ENCODE data around the gene DPH5.

DNA sequence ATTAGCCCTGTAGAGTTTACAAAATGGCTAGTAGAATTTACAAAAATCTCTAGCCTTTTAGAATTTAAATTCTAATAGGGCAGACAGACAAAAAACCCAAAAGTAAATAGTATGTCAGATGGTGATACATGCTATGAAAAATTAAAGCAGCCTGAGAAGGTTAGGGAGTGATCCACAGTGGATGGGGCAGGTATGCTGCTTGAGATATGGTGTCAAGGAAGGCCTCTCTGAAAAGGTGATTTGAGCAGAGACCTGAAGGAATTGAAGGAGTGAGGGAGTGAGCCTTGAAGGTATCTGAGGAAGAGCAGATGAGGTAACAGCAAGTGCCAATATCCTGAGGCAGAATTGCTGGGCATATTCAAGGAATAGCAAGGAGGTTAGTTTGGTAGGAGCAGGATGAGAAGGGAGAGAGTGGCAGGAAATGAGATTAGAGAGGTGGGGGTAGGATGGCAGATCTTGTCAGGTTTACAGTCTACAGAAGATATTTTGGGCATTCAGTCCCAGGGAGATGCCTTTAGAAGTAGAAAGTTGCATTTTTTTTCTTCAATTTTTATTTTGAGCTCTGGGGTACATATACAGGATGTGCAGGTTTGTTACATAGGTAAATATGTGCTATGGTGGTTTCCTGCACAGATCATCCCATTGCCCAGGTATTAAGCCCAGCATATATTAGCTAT lies 40.8 kb upstream of the DPH5 start:
- TF ChIP-seq, protein P1, sequence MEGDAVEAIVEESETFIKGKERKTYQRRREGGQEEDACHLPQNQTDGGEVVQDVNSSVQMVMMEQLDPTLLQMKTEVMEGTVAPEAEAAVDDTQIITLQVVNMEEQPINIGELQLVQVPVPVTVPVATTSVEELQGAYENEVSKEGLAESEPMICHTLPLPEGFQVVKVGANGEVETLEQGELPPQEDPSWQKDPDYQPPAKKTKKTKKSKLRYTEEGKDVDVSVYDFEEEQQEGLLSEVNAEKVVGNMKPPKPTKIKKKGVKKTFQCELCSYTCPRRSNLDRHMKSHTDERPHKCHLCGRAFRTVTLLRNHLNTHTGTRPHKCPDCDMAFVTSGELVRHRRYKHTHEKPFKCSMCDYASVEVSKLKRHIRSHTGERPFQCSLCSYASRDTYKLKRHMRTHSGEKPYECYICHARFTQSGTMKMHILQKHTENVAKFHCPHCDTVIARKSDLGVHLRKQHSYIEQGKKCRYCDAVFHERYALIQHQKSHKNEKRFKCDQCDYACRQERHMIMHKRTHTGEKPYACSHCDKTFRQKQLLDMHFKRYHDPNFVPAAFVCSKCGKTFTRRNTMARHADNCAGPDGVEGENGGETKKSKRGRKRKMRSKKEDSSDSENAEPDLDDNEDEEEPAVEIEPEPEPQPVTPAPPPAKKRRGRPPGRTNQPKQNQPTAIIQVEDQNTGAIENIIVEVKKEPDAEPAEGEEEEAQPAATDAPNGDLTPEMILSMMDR (IDR thresholded peaks at IDR 0.05), result no peak
- TF ChIP-seq ZFX (IDR thresholded peaks at IDR 0.05; ENCODE audit: borderline replicate concordance), result no peak
